Right cardiac atrium (tissue), 5 donors: ENCODE measurements around the gene LRMDA. TPM values are rescaled to one million over a fixed set of nuclear protein-coding genes. Genes with fewer than 3 reads are reported as not detected.

Experiments used
- ATAC-seq, 2 donors: fragments of 200-7000 bp; cut with Tn5 transposase; one replicate each; pipeline versions ENCODE4 v1.8.0 to v1.9.1; 2020; ENCODE audit warnings: moderate library complexity in 2 of 2, mild to moderate bottlenecking in 1 of 2
- DNase-seq, 3 donors: peaks; one replicate each; pipeline ENCODE4 v3.0.0-alpha.2; 2020
- H3K27ac ChIP-seq: one replicate; pipeline ENCODE4 v1.5.1; 2013; ENCODE audit warnings: mild to moderate bottlenecking, low read length, control low read depth, moderate library complexity
- H3K27me3 ChIP-seq: one replicate; pipeline ENCODE4 v1.6.1; 2013; ENCODE audit not compliant: control insufficient read depth, insufficient read depth
- H3K4me1 ChIP-seq: one replicate; pipeline ENCODE4 v1.6.1; 2013; ENCODE audit warnings: low read length; ENCODE audit not compliant: control insufficient read depth, insufficient read depth
- H3K4me3 ChIP-seq: one replicate; pipeline ENCODE4 v1.5.1; 2013; ENCODE audit warnings: low read length, control low read depth
- H3K9me3 ChIP-seq: one replicate; pipeline ENCODE4 v1.6.1; 2013; ENCODE audit warnings: low read length; ENCODE audit not compliant: control insufficient read depth
- WGBS: extraction: QIAGEN DNeasy Blood & Tissue Kit; methylation state at CpG from one replicate; pipeline ENCODE4 v1.1.7; 2013; 5-methylcytosine and 5-hydroxymethylcytosine counted together
- intact Hi-C, 4 donors: fragments of 100-400 bp; cut with DNase I; formaldehyde crosslinking; loops; one replicate each; pipeline versions ENCODE4 v1.11.0 to v1.14.0; 2022 to 2023
- polyA plus RNA-seq: library from polyadenylated mRNA; stranded (reverse); fragments of 200-250 nt; gene quantifications from one replicate; pipeline ENCODE4 v1.2.3, GENCODE V29; 2013
- total RNA-seq, 4 donors: library from RNA; stranded (reverse); fragmentation: NEBNext Ultra II Directional; extraction: Animal tissue kit (Norgen Biotek cat#: 25700); gene quantifications; one replicate each; pipeline ENCODE4 v1.2.1, GENCODE V29; 2021
- donor health status: healthy with polysubstance abuse.
- donor health status: DM: no; HTN: yes; CAD: no.
- donor health status: DM: no; HTN: no; CAD: no.
- donor health status: DM: no; HTN: yes; CAD: no; lungs with severe emphysema.
- donor health status: DM: yes; HTN: yes; CAD: no.

The LRMDA gene
- total and polyA plus RNA-seq, 5 donors, result 42.7 to 97.9 (median 48.8) TPM

- Histone ChIP-seq H3K27me3 (no peaks in the 10 kb centered on the region), H3K4me1 (no peaks in the 10 kb centered on the region), H3K4me3 (no peak overlapping the region), H3K9me3 (no peaks in the 10 kb centered on the region), H3K27ac (no peak overlapping the region)
- DNase-seq, result no peak
- intact Hi-C loops, result no loop called here
- no peak for ATAC-seq
- WGBS, result 87% methylated on average over 2 of the region's 2 CpGs
These were observed 642.1 kb downstream of the LRMDA start for GRCh38 chr10:76073524-76073923.

- Histone ChIP-seq H3K27ac (no peak overlapping the region), H3K9me3 (no peaks in the 10 kb centered on the region), H3K4me3 (no peak overlapping the region), H3K27me3 (no peaks in the 10 kb centered on the region), H3K4me1 (no peaks in the 10 kb centered on the region)
- DNase-seq, result no peak
- no peak for ATAC-seq
- intact Hi-C loops, result no loop called here
- 92% methylated on average over 1 of the region's 1 CpG for WGBS
These were observed 643.2 kb downstream of the LRMDA start for GRCh38 chr10:76074659-76075058.

GRCh38 chr10:76080451-76080850, 649.0 kb downstream of the LRMDA start:
- no peak overlapping the region for H3K4me3 ChIP-seq
- ATAC-seq (no peak), DNase-seq (no peak)
- no peak overlapping the region for H3K27ac ChIP-seq
- intact Hi-C loops, result no loop called here
- no peaks in the 10 kb centered on the region for H3K9me3 ChIP-seq
- no peaks in the 10 kb centered on the region for H3K4me1 ChIP-seq
- no peaks in the 10 kb centered on the region for H3K27me3 ChIP-seq

- ATAC-seq, result no peak
- no peaks in the 10 kb centered on the region for H3K27me3 ChIP-seq
- no peaks in the 10 kb centered on the region for H3K9me3 ChIP-seq
- H3K4me1 ChIP-seq, result no peaks in the 10 kb centered on the region
- 95% methylated on average over 3 of the region's 3 CpGs for WGBS
- H3K4me3 ChIP-seq, result no peak overlapping the region
- DNase-seq, result no peak
- intact Hi-C loops, result no loop called here
- no peak overlapping the region for H3K27ac ChIP-seq
These were observed 649.6 kb downstream of the LRMDA start for GRCh38 chr10:76080991-76081390.

GRCh38 chr10:76082232-76082631, 650.8 kb downstream of the LRMDA start:
- no peak overlapping the region for H3K27ac ChIP-seq
- H3K4me3 ChIP-seq, result no peak overlapping the region
- WGBS, result 90% methylated on average over 3 of the region's 3 CpGs
- no peaks in the 10 kb centered on the region for H3K4me1 ChIP-seq
- no peaks in the 10 kb centered on the region for H3K9me3 ChIP-seq
- no peaks in the 10 kb centered on the region for H3K27me3 ChIP-seq
- intact Hi-C loops, result no loop called here
- no peak for ATAC-seq
- no peak for DNase-seq

GRCh38 chr10:76082956-76083355, 651.5 kb downstream of the LRMDA start:
- peak in 1 of 2 donors; percentile 80 for ATAC-seq
- Histone ChIP-seq H3K4me1 (no peaks in the 10 kb centered on the region), H3K27ac (no peak overlapping the region), H3K4me3 (no peak overlapping the region), H3K27me3 (no peaks in the 10 kb centered on the region), H3K9me3 (no peaks in the 10 kb centered on the region)
- intact Hi-C loops, result no loop called here
- DNase-seq, result no peak
- WGBS, result 96% methylated on average over 1 of the region's 1 CpG

- no peak overlapping the region for H3K27ac ChIP-seq
- WGBS, result 86% methylated on average over 8 of the region's 8 CpGs
These were observed 653.8 kb downstream of the LRMDA start for GRCh38 chr10:76085002-76085816.

GRCh38 chr10:76085817-76086167, 654.4 kb downstream of the LRMDA start:
- WGBS, result 93% methylated on average over 4 of the region's 4 CpGs
- ATAC-seq (no peak), DNase-seq (no peak)
- intact Hi-C loops, result no loop called here
- H3K4me1 ChIP-seq, result no peaks in the 10 kb centered on the region
- no peaks in the 10 kb centered on the region for H3K27me3 ChIP-seq
- no peaks in the 10 kb centered on the region for H3K9me3 ChIP-seq
- H3K27ac ChIP-seq, result no peak overlapping the region
- H3K4me3 ChIP-seq, result no peak overlapping the region

More at GRCh38 chr10:76085002-76085816, 653.8 kb downstream of the LRMDA start:
- H3K4me1 ChIP-seq, result no peaks in the 10 kb centered on the region
- no peaks in the 10 kb centered on the region for H3K27me3 ChIP-seq
- intact Hi-C loops, result no loop called here
- H3K4me3 ChIP-seq, result no peak overlapping the region
- DNase-seq, result no peak
- H3K9me3 ChIP-seq, result no peaks in the 10 kb centered on the region
- ATAC-seq, result no peak

GRCh38 chr10:76086170-76086760, 654.8 kb downstream of the LRMDA start:
- Histone ChIP-seq H3K4me1 (no peaks in the 10 kb centered on the region), H3K27me3 (no peaks in the 10 kb centered on the region), H3K27ac (no peak overlapping the region), H3K4me3 (no peak overlapping the region), H3K9me3 (no peaks in the 10 kb centered on the region)
- DNase-seq (no peak), ATAC-seq (no peak)
- intact Hi-C loops, result no loop called here
- 52% methylated on average over 6 of the region's 6 CpGs for WGBS

- DNase-seq (no peak), ATAC-seq (peak; percentile 46 to 57)
- Histone ChIP-seq H3K4me1 (no peaks in the 10 kb centered on the region), H3K27ac (no peak overlapping the region), H3K4me3 (no peak overlapping the region), H3K27me3 (no peaks in the 10 kb centered on the region), H3K9me3 (no peaks in the 10 kb centered on the region)
- 56% methylated on average over 9 of the region's 9 CpGs for whole genome bisulfite sequencing
- intact Hi-C loops, result no loop called here
These were observed 655.6 kb downstream of the LRMDA start for GRCh38 chr10:76086761-76087639.

- 94% methylated on average over 4 of the region's 4 CpGs for WGBS
- intact Hi-C loops, result no loop called here
- no peaks in the 10 kb centered on the region for H3K27me3 ChIP-seq
- no peak for DNase-seq
- no peak for ATAC-seq
- no peaks in the 10 kb centered on the region for H3K4me1 ChIP-seq
- no peak overlapping the region for H3K27ac ChIP-seq
- no peaks in the 10 kb centered on the region for H3K9me3 ChIP-seq
- H3K4me3 ChIP-seq, result no peak overlapping the region
These were observed 656.6 kb downstream of the LRMDA start for GRCh38 chr10:76088008-76088407.
